GM19328 (cell line): ENCODE results near the gene LHPP.

ENCODE experiments used
- ATAC-seq: cut with Tn5 transposase; IDR thresholded peaks from one replicate; pipeline ENCODE4 v1.9.1; 2021; ENCODE audit warnings: mild to moderate bottlenecking, moderate library complexity; ENCODE audit not compliant: unreplicated experiment

The LHPP gene

GRCh38 chr10:124551097-124551496 lies 89.5 kb downstream of the LHPP start:
- no peak for ATAC-seq

DNA sequence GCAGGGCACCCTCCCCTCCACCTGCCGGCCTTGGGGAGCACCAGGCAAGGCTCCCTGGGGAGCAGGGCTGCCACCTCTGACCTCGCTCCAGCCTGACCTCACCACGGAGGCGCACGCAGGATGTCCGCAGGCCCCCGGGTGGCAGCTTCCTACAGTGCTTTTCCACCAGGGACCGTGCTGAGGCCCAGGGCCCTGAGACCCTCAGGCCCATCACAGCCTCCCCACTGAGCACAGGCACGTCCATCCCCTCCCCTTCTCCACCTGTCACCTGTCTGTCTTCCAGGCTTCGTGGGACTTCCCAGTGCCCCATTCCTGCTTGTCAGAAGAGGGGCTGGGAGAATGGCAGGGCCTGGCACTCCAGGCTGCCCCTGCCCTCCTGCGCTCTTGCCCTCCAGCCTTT lies 90.1 kb downstream of the LHPP start:
- no peak for ATAC-seq

GRCh38 chr10:124552691-124553276 lies 91.2 kb downstream of the LHPP start:
- no peak for ATAC-seq

- ATAC-seq: no peak
These were observed 92.6 kb downstream of the LHPP start for GRCh38 chr10:124554085-124554858.

GRCh38 chr10:124557167-124557566 lies 95.5 kb downstream of the LHPP start:
- no peak for ATAC-seq

GRCh38 chr10:124557648-124558338 lies 96.2 kb downstream of the LHPP start:
- ATAC-seq: no peak

DNA sequence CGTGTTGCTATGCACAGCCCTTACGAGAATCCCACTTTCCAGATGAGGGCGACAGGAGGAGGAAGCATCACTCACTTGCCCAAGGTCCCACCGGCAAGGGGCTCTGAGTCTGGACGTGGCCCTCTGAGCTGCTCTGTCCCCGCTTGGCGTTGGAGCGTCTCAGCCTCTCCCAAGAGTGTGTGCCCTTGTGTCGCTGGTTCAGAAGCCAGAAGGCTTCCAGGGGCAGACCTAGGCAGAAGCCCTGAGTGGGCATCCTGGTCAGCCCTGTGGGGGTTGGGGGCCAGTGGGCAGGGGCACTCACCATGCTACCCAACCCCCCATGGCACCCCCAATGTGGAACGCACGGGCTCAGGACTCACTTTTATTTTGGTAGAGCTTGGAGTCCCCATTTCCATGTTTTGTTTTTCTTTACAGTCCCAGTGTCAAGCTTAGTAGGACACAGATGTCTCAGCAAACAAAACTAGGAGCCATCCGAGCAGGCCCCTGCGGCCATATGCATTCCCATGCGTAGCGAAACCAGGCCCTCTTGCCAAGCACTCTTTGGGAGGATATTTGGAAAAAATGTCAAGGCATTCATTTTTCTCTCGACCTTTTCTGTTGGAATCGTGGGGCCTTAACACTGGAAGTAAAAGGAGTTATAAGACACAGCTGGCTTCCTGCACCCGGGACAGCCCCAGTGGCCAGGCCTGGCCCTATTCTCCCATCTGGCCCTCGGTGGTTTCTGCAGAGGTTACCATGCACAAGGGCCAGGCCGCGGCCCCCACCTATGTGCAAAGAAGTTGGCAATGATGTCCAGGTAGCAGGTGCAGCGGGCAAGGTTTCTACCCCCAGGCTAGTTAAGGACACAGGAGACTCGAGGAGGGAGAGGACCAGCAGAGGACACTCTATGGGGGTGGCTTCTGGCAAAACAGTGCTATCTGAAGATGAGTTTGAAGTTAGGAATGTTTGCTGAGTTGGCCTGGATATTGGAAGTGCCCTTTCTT lies 97.0 kb downstream of the LHPP start:
- ATAC-seq: no peak

- ATAC-seq: no peak
These were observed 97.9 kb downstream of the LHPP start for GRCh38 chr10:124559372-124560132.

- ATAC-seq: no peak
These were observed 98.9 kb downstream of the LHPP start for GRCh38 chr10:124560377-124561105.

GRCh38 chr10:124561206-124561605 lies 99.6 kb downstream of the LHPP start:
- no peak for ATAC-seq

DNA sequence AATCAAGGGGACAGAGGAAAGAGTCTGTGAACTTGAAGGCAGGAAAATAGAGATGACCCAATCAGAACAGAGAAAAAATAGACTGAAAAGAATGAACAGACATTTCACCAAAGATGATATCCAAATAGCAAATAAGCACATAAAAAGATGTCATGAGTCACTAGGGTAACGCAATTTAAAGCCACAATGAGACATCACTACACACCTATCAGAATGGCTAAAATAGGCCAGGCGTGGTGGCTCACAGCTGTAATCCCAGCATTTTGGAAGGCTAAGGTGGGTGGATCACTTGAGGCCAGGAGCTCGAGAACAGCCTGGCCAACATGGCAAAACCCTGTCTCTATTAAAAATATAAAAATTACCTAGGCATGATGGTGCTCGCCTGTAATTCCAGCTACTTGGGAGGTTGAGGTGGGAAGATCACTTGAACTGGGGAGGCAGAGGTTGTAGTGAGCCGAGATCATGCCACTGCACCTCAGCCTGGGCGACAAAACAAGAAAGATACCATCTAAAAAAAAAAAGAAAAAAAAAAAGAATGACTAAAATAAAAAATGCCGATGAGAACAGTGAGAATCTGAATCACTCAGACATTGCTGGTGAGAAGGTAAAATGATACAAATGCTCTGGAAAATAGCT lies 100.9 kb downstream of the LHPP start:
- no peak for ATAC-seq

- no peak for ATAC-seq
These were observed 101.9 kb downstream of the LHPP start for GRCh38 chr10:124563320-124564040.

GRCh38 chr10:124564881-124565280 lies 103.3 kb downstream of the LHPP start:
- no peak for ATAC-seq

- no peak for ATAC-seq
These were observed 104.1 kb downstream of the LHPP start for GRCh38 chr10:124565565-124566221.

DNA sequence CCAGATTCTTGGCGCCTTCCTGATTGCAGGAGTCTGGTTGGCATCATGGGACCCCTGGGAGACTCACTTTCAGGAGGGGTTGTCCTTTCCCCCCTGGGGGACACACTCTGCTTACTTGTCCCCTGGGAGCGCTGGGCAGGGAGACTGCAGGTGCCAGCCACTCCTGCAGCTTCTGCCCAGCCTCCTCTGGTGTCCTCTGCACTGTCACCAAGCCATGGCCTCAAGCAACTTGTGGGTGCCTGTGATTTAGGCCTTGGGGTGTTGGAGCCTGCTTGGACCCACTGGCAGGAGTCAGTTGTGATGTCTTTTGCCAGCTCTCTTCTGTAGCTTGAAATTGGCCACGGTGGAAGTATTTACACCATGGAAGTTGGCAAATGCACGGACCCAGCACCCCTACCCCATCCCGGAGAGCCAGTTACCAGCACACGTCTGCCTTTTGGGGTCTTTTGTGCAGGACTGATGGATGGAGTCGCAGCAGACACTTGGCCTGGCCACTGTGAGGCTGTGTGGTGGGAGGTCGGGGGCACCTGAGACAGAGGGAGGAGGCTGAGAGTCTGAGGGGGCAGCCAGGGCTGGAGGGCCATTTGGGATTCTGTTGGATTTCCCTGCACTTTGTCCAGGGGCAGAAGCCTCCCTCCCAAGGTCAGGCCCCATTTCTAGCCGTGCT lies 104.7 kb downstream of the LHPP start:
- ATAC-seq: no peak

DNA sequence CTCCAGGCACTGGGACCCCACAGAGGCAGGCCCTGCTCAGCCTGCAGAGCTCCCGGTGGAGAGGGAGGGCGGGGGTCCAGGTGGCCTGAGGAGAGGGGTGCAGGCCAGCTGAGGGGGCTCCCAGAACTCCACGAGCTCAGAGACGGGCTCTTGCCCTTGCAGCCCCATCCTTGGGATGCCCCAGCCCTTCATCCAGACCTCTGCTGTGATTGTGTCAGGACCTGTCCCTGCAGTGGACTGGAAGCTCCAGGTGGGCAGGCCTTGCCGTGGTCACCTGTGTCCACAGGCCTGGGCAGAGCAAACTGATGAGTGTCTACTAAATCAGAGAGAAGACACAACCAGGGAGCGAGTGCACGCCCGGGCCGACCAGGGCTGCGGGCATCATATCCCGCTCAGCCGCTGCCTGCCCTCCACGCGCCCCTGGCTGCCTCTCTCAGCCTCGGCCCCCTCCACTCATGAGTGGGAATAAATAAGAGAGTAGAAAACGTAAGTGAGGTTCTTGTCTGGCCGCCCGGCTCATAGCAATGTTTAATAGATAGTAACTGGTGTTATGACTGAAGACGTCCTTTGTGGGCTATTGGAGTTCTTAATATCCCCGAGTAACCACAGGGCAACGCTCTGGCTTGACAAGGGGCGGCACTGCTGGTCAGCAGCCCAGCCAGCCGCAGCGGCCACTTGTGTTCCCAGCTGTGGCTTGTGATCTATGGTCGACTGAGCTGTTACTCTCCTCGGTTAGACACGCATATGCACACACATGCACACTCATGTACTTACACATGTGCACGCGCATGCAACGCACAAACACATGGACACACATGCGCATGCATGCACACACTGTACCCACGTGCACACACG lies 105.6 kb downstream of the LHPP start:
- ATAC-seq: no peak
